ENCODE measurements around the gene VAMP8.
"Not testable (repeated sequence)": the region's sequence is repeated elsewhere in the genome, so short reads cannot be mapped to it uniquely, and the experiment has no call there.

VAMP8 gene

DNA sequence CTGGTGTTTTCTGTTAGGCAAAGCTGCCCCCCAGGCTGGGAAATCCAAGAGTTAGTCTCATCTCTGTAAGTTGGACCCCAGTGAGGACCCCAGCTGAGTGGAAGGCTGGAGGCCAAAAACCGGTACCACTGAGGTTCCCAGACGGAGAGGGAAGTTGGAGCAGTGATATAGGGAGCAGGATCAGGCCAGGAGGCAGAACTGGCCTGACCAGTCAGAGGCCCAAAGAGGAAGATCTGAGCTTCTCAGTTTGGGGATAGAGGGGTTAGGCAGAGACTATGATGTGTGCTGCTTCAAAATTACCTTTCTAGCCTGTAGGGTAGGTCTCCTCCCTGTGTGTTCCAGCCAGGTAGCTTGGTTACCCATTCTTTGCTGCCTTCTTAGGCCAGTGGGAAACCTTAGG is 13.6 kb downstream of the VAMP8 start:
- Histone ChIP-seq H3F3A (ENCODE audit: low read depth) (0 out of 2 replicates have a peak, but pooled peaks cover 12% of the 10 kb centered on the region), H3K9ac (ENCODE audit: low read depth, low read length, poor library complexity, severe bottlenecking) (peak overlapping the region; percentile 56), H3K4me2 (ENCODE audit: low read depth, low read length, poor library complexity, severe bottlenecking) (peak overlapping the region; percentile 85), H3K4me3 (ENCODE audit: low read length, poor library complexity, severe bottlenecking) (no peak overlapping the region), H3K79me2 (ENCODE audit: insufficient read depth, low read length) (peaks cover 45% of the 10 kb centered on the region), H4K20me1 (ENCODE audit: insufficient read depth, low read length, poor library complexity, severe bottlenecking) (peaks cover 2% of the 10 kb centered on the region), H3K9me2 (replicated peaks; ENCODE audit: low read depth, low read length) (no peaks in the 10 kb centered on the region), H3K4me1 (ENCODE audit: insufficient read depth, low read length, poor library complexity, severe bottlenecking) (peaks cover 55% of the 10 kb centered on the region), H3K9me3 (ENCODE audit: insufficient read depth, low read depth, low read length) (no peaks in the 10 kb centered on the region), H3K36me3 (ENCODE audit: insufficient read depth, low read length) (no peaks in the 10 kb centered on the region), H2AFZ (ENCODE audit: low read length) (no peak overlapping the region), H3K27me3 (ENCODE audit: insufficient read depth, low read length, poor library complexity, severe bottlenecking) (no peaks in the 10 kb centered on the region)
- TF ChIP-seq, protein P1, sequence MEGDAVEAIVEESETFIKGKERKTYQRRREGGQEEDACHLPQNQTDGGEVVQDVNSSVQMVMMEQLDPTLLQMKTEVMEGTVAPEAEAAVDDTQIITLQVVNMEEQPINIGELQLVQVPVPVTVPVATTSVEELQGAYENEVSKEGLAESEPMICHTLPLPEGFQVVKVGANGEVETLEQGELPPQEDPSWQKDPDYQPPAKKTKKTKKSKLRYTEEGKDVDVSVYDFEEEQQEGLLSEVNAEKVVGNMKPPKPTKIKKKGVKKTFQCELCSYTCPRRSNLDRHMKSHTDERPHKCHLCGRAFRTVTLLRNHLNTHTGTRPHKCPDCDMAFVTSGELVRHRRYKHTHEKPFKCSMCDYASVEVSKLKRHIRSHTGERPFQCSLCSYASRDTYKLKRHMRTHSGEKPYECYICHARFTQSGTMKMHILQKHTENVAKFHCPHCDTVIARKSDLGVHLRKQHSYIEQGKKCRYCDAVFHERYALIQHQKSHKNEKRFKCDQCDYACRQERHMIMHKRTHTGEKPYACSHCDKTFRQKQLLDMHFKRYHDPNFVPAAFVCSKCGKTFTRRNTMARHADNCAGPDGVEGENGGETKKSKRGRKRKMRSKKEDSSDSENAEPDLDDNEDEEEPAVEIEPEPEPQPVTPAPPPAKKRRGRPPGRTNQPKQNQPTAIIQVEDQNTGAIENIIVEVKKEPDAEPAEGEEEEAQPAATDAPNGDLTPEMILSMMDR (conservative IDR thresholded peaks at IDR 0.05; ENCODE audit: low read length) = no peak
- TF ChIP-seq EZH2phosphoT487 (IDR thresholded peaks at IDR 0.05; ENCODE audit: borderline replicate concordance) = no peak

DNA sequence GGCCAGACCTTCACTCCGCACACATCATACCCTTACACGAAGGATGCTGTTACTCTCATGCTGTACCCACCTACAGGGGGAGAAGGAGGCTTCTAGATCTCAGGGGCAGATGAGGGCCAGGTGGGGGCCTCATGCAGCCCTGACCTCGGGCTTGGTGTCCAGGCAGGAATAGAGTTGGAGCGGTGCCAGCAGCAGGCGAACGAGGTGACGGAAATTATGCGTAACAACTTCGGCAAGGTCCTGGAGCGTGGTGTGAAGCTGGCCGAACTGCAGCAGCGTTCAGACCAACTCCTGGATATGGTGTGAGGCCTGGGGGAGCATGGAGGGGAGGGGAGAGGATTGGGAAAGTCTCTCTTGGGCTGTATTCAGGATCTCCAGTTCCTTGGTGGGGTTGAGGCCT is 14.2 kb downstream of the VAMP8 start:
- peaks cover 48% of the 10 kb centered on the region for H3K79me2 ChIP-seq (ENCODE audit: insufficient read depth, low read length)
- no peaks in the 10 kb centered on the region for H3K27me3 ChIP-seq (ENCODE audit: insufficient read depth, low read length, poor library complexity, severe bottlenecking)
- H3K9me3 ChIP-seq (ENCODE audit: insufficient read depth, low read depth, low read length) = no peaks in the 10 kb centered on the region
- H3K9ac ChIP-seq (ENCODE audit: low read depth, low read length, poor library complexity, severe bottlenecking) = no peak overlapping the region
- H3F3A ChIP-seq (ENCODE audit: low read depth) = 0 out of 2 replicates have a peak, but pooled peaks cover 12% of the 10 kb centered on the region
- H3K36me3 ChIP-seq (ENCODE audit: insufficient read depth, low read length) = no peaks in the 10 kb centered on the region
- H4K20me1 ChIP-seq (ENCODE audit: insufficient read depth, low read length, poor library complexity, severe bottlenecking) = peaks cover 8% of the 10 kb centered on the region
- H3K4me3 ChIP-seq (ENCODE audit: low read length, poor library complexity, severe bottlenecking) = no peak overlapping the region
- TF ChIP-seq, protein P1 (conservative IDR thresholded peaks at IDR 0.05; ENCODE audit: low read length) = no peak
- no peak for TF ChIP-seq EZH2phosphoT487 (IDR thresholded peaks at IDR 0.05; ENCODE audit: borderline replicate concordance)
- no peak overlapping the region for H2AFZ ChIP-seq (ENCODE audit: low read length)
- no peaks in the 10 kb centered on the region for H3K9me2 ChIP-seq (replicated peaks; ENCODE audit: low read depth, low read length)
- no peak overlapping the region for H3K4me2 ChIP-seq (ENCODE audit: low read depth, low read length, poor library complexity, severe bottlenecking)
- peaks cover 55% of the 10 kb centered on the region for H3K4me1 ChIP-seq (ENCODE audit: insufficient read depth, low read length, poor library complexity, severe bottlenecking)

DNA sequence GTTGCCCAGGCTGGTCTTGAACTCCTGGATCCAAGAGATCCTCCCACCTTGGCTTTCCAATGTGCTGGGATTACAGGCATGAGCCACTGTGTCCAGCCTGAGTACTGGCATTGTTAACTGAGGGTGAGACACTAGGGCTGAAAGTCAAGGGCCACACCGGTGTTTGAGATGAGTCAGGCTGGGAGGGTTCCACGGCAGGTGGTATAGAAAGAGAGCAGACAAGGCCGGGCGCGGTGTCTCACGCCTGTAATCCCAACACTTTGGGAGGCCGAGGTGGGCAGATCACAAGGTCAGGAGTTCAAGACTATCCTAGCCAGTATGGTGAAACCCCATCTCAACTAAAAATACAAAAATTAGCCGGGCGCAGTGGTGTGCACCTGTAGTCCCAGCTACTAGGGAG is 14.9 kb downstream of the VAMP8 start:
- H2AFZ ChIP-seq (ENCODE audit: low read length); H3K4me2 ChIP-seq (ENCODE audit: low read depth, low read length, poor library complexity, severe bottlenecking); H3K9me2 ChIP-seq (replicated peaks; ENCODE audit: low read depth, low read length); H3K9ac ChIP-seq (ENCODE audit: low read depth, low read length, poor library complexity, severe bottlenecking); H3F3A ChIP-seq (ENCODE audit: low read depth); H3K9me3 ChIP-seq (ENCODE audit: insufficient read depth, low read depth, low read length); H3K27me3 ChIP-seq (ENCODE audit: insufficient read depth, low read length, poor library complexity, severe bottlenecking); H3K36me3 ChIP-seq (ENCODE audit: insufficient read depth, low read length); H3K4me3 ChIP-seq (ENCODE audit: low read length, poor library complexity, severe bottlenecking): not testable (repeated sequence)
- Histone ChIP-seq H4K20me1 (ENCODE audit: insufficient read depth, low read length, poor library complexity, severe bottlenecking) (peaks cover 15% of the 10 kb centered on the region), H3K79me2 (ENCODE audit: insufficient read depth, low read length) (peaks cover 56% of the 10 kb centered on the region), H3K4me1 (ENCODE audit: insufficient read depth, low read length, poor library complexity, severe bottlenecking) (peaks cover 58% of the 10 kb centered on the region)

DNA sequence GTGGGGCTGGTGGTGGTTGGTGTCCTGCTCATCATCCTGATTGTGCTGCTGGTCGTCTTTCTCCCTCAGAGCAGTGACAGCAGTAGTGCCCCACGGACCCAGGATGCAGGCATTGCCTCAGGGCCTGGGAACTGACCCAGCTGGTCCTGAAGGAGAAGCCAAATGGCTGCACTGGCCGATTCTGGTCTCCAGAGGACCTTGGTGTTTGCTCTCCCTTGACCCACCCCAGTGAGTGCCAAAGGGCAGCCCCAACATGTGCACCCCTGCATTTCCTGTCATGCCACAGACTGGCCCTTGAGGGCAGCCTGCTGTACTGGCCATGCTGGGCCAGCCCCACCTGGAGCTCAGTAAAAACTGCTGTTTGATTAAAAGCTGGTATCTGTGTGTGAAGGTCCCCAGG is 15.6 kb downstream of the VAMP8 start:
- H4K20me1 ChIP-seq (ENCODE audit: insufficient read depth, low read length, poor library complexity, severe bottlenecking) = peaks cover 18% of the 10 kb centered on the region
- H3K4me1 ChIP-seq (ENCODE audit: insufficient read depth, low read length, poor library complexity, severe bottlenecking) = peaks cover 54% of the 10 kb centered on the region
- H3K79me2 ChIP-seq (ENCODE audit: insufficient read depth, low read length) = peaks cover 62% of the 10 kb centered on the region
- H3K4me2 ChIP-seq (ENCODE audit: low read depth, low read length, poor library complexity, severe bottlenecking) = no peak overlapping the region
- no peaks in the 10 kb centered on the region; the same call in 1 of the 2 replicates for H3K36me3 ChIP-seq (ENCODE audit: insufficient read depth, low read length)
- H3K9me2 ChIP-seq (replicated peaks; ENCODE audit: low read depth, low read length) = no peaks in the 10 kb centered on the region
- no peak overlapping the region for H3K9ac ChIP-seq (ENCODE audit: low read depth, low read length, poor library complexity, severe bottlenecking)
- H3F3A ChIP-seq (ENCODE audit: low read depth) = 0 out of 2 replicates have a peak, but pooled peaks cover under 1% of the 10 kb centered on the region
- no peak overlapping the region for H2AFZ ChIP-seq (ENCODE audit: low read length)
- no peaks in the 10 kb centered on the region for H3K27me3 ChIP-seq (ENCODE audit: insufficient read depth, low read length, poor library complexity, severe bottlenecking)
- no peaks in the 10 kb centered on the region for H3K9me3 ChIP-seq (ENCODE audit: insufficient read depth, low read depth, low read length)
- TF ChIP-seq EZH2phosphoT487 (IDR thresholded peaks at IDR 0.05; ENCODE audit: borderline replicate concordance) = no peak
- TF ChIP-seq, protein P1 (conservative IDR thresholded peaks at IDR 0.05; ENCODE audit: low read length) = no peak
- no peak overlapping the region for H3K4me3 ChIP-seq (ENCODE audit: low read length, poor library complexity, severe bottlenecking)
